ENCODE results near the gene CRADD.

GRCh38 chr12:93812626-93813025 lies 135.5 kb downstream of the CRADD start:
- TF ChIP-seq CTCF (IDR thresholded peaks at IDR 0.05) (no peak), EZH2 (IDR thresholded peaks at IDR 0.05) (no peak), EZH2phosphoT487 (IDR thresholded peaks at IDR 0.05) (no peak)
